Measurements from ENCODE around the gene PDP2. TPM values are rescaled to one million over a fixed set of nuclear protein-coding genes. Genes with fewer than 3 reads are reported as not detected.

PDP2 gene
- polyA plus RNA-seq, 1 of the 3 experiments (the other 2 are of a cell fraction): 4.7 TPM

GRCh38 chr16:66882702-66883101, 2.4 kb downstream of the PDP2 start:
- Histone ChIP-seq H3K36me3 (replicated peaks in 1 of 2; ENCODE audit: control insufficient read depth in 1 of 2, insufficient read depth in 2 of 2, low read length in 1 of 2) (peaks cover 14 to 19% of the 10 kb centered on the region in 2 experiments), H3K9ac (no peak overlapping the region), H4K20me1 (ENCODE audit: insufficient read depth) (no peaks in the 10 kb centered on the region), H3K4me1 (ENCODE audit: control insufficient read depth in 1 of 2, insufficient read depth in 2 of 2, low read depth in 1 of 2, low read length in 1 of 2) (peaks cover 0 to 7% of the 10 kb centered on the region in 2 experiments; a peak in 1 of 4 replicates), H2AFZ (ENCODE audit: low read depth) (no peak overlapping the region), H3K79me2 (ENCODE audit: insufficient read depth) (peaks cover 20% of the 10 kb centered on the region), H3K9me2 (no peaks in the 10 kb centered on the region), H3K4me2 (no peak overlapping the region), H3K4me3 (ENCODE audit: low read depth in 2 of 2, low read length in 1 of 2) (no peak overlapping the region), H3K27me3 (ENCODE audit: insufficient read depth) (no peaks in the 10 kb centered on the region), H3K9me3 (no peaks in the 10 kb centered on the region), H3K27ac (ENCODE audit: low read depth in 2 of 2, low read length in 1 of 2) (no peak overlapping the region), H3F3A (replicated peaks; ENCODE audit: insufficient read depth) (peaks cover 3% of the 10 kb centered on the region)
- no peak for TF ChIP-seq POLR2AphosphoS5 (IDR thresholded peaks at IDR 0.05; ENCODE audit: low read depth, low read length)
- TF ChIP-seq RFX5 (IDR thresholded peaks at IDR 0.05; ENCODE audit: low read length): no peak
- TF ChIP-seq NRF1 (IDR thresholded peaks at IDR 0.05; ENCODE audit: low read depth, low read length): no peak
- TF ChIP-seq NFIC (IDR thresholded peaks at IDR 0.05; ENCODE audit: borderline replicate concordance): no peak
- TF ChIP-seq YY1 (IDR thresholded peaks at IDR 0.05; ENCODE audit: low read depth): no peak
- TF ChIP-seq SIN3A (IDR thresholded peaks at IDR 0.05; ENCODE audit: borderline replicate concordance, low read depth, low read length): no peak
- TF ChIP-seq FOXM1 (IDR thresholded peaks at IDR 0.05; ENCODE audit: low read depth): no peak
- TF ChIP-seq USF1 (IDR thresholded peaks at IDR 0.05; ENCODE audit: borderline replicate concordance, low read depth): no peak
- TF ChIP-seq REST (IDR thresholded peaks at IDR 0.05; ENCODE audit: low read depth, low read length): no peak
- no peak for TF ChIP-seq USF2 (IDR thresholded peaks at IDR 0.05; ENCODE audit: borderline replicate concordance, low read depth, low read length)
- POLR2A ChIA-PET: interaction anchor here (0.6 kb wide), 1 partner anchor 122 kb away, joined by 3 read pairs; no protein-coding TSS in a partner anchor
- CTCF ChIA-PET: interaction anchor here (0.9 to 4.0 kb wide), 9 partner anchors 9 to 71 kb away, joined by 3 to 26 read pairs (median 10); partner anchors contain the start of gene NAE1
- no peak for DNase-seq
- WGBS (ENCODE audit: low lambda C conversion rate): 96% methylated on average over 2 of the region's 3 CpGs

GRCh38 chr16:66885491-66885890, 5.2 kb downstream of the PDP2 start:
- no peaks in the 10 kb centered on the region for H3K27me3 ChIP-seq (ENCODE audit: insufficient read depth)
- peaks cover 14 to 19% of the 10 kb centered on the region in 2 experiments for H3K36me3 ChIP-seq (replicated peaks in 1 of 2; ENCODE audit: control insufficient read depth in 1 of 2, insufficient read depth in 2 of 2, low read length in 1 of 2)
- no peak overlapping the region for H3K27ac ChIP-seq (ENCODE audit: low read depth in 2 of 2, low read length in 1 of 2)
- H3K9ac ChIP-seq: no peak overlapping the region
- no peaks in the 10 kb centered on the region for H4K20me1 ChIP-seq (ENCODE audit: insufficient read depth)
- WGBS (ENCODE audit: low lambda C conversion rate): 83% methylated on average over 11 of the region's 12 CpGs
- DNase-seq: no peak
- no peaks in the 10 kb centered on the region for H3K9me3 ChIP-seq
- ChIA-PET POLR2A (no interaction called here), CTCF (interaction anchor here (1.3 to 3.4 kb wide), 3 partner anchors 9 to 19 kb away, joined by 3 to 17 read pairs (median 8); no protein-coding TSS in a partner anchor)
- no peak overlapping the region for H3K4me2 ChIP-seq
- H3K4me1 ChIP-seq (ENCODE audit: control insufficient read depth in 1 of 2, insufficient read depth in 2 of 2, low read depth in 1 of 2, low read length in 1 of 2): peaks cover 2 to 7% of the 10 kb centered on the region in 2 experiments; a peak in 1 of 4 replicates
- H3F3A ChIP-seq (replicated peaks; ENCODE audit: insufficient read depth): peaks cover 3% of the 10 kb centered on the region
- H3K4me3 ChIP-seq (ENCODE audit: low read depth in 2 of 2, low read length in 1 of 2): no peak overlapping the region
- no peaks in the 10 kb centered on the region for H3K9me2 ChIP-seq
- peaks cover 20% of the 10 kb centered on the region for H3K79me2 ChIP-seq (ENCODE audit: insufficient read depth)
- H2AFZ ChIP-seq (ENCODE audit: low read depth): no peak overlapping the region
- TF ChIP-seq FOSL2 (IDR thresholded peaks at IDR 0.05; ENCODE audit: borderline replicate concordance, low read depth) (no peak), CHD2 (IDR thresholded peaks at IDR 0.05; ENCODE audit: low read length, partially characterized antibody) (no peak), REST (IDR thresholded peaks at IDR 0.05; ENCODE audit: low read depth, low read length) (no peak), EP300 (IDR thresholded peaks at IDR 0.05; ENCODE audit: borderline replicate concordance in 1 of 2, low read depth in 1 of 2, low read length in 1 of 2) (no peak), RCOR1 (IDR thresholded peaks at IDR 0.05; ENCODE audit: low read length) (no peak), EZH2phosphoT487 (IDR thresholded peaks at IDR 0.05; ENCODE audit: borderline replicate concordance, low read depth) (no peak), MXI1 (IDR thresholded peaks at IDR 0.05; ENCODE audit: low read depth, low read length) (no peak), FOXM1 (IDR thresholded peaks at IDR 0.05; ENCODE audit: low read depth) (no peak), RAD21 (IDR thresholded peaks at IDR 0.05; ENCODE audit: low read length) (no peak), RXRA (IDR thresholded peaks at IDR 0.05; ENCODE audit: borderline replicate concordance, low read depth) (no peak)
